Kidney (tissue), 14 donors: Measurements from ENCODE around the gene C3orf22. TPM values are rescaled to one million over a fixed set of nuclear protein-coding genes. Genes with fewer than 3 reads are reported as not detected.

Source experiments
- DNase-seq, 5 donors: peaks; one replicate each; pipeline ENCODE4 v3.0.0-alpha.2; 2013 to 2020
- FAIRE-seq: peaks from 2 replicates; lab custom pipeline; 2012; peaks lifted over from hg19 to GRCh38; lab: Jason Lieb, UNC
- H3K27ac ChIP-seq, 2 donors: one replicate each; pipeline ENCODE4 v1.7.0; 2013; ENCODE audit warnings: low read depth in 2 of 2, low read length in 2 of 2, inconsistent platforms in 1 of 2
- H3K27me3 ChIP-seq: one replicate; pipeline ENCODE4 v1.7.1; 2013; ENCODE audit warnings: low read length, inconsistent platforms; ENCODE audit not compliant: control insufficient read depth, insufficient read depth
- H3K36me3 ChIP-seq, 3 donors: one replicate each; pipeline versions ENCODE4 v1.7.0 to v1.7.1; 2013; ENCODE audit warnings: low read length in 3 of 3, control low read depth in 1 of 3, inconsistent platforms in 1 of 3; ENCODE audit not compliant: insufficient read depth in 3 of 3, control insufficient read depth in 2 of 3
- H3K4me1 ChIP-seq, 3 donors: one replicate each; pipeline versions ENCODE4 v1.7.0 to v1.7.1; 2013; ENCODE audit warnings: low read length in 3 of 3, inconsistent platforms in 1 of 3, low read depth in 1 of 3; ENCODE audit not compliant: control insufficient read depth in 2 of 3, insufficient read depth in 2 of 3
- H3K4me3 ChIP-seq, 3 donors: one replicate each; pipeline versions ENCODE4 v1.7.0 to v1.8.1; 2013; ENCODE audit warnings: low read length in 3 of 3, control low read depth in 1 of 3, inconsistent platforms in 1 of 3
- H3K9ac ChIP-seq, 3 donors: one replicate each; pipeline versions ENCODE4 v1.7.0 to v1.7.1; 2013; ENCODE audit warnings: low read length in 3 of 3, control low read depth in 1 of 3, inconsistent platforms in 1 of 3
- H3K9me3 ChIP-seq, 3 donors: one replicate each; pipeline versions ENCODE4 v1.7.0 to v1.7.1; 2013; ENCODE audit warnings: low read length in 3 of 3, control low read depth in 1 of 3, inconsistent platforms in 1 of 3; ENCODE audit not compliant: control insufficient read depth in 2 of 3, insufficient read depth in 1 of 3
- CTCF ChIP-seq: IDR thresholded peaks from 3 replicates; pipeline ENCODE4 v1.5.1; 2012; ENCODE audit warnings: mild to moderate bottlenecking, moderate library complexity, borderline replicate concordance; ENCODE audit not compliant: insufficient read depth; ENCODE audit errors: extremely low read depth
- intact Hi-C: fragments of 100-400 bp; cut with DNase I; formaldehyde crosslinking; loops from one replicate; pipeline ENCODE4 v1.11.1; 2022
- polyA plus RNA-seq: library from polyadenylated mRNA; stranded (reverse); fragments of 350-450 nt; fragmentation: Illumina TruSeq; extraction: RNeasy Lipid Tissue Mini Kit (QIAGEN cat#74804); gene quantifications from one replicate; pipeline ENCODE4 v1.2.3, GENCODE V29; 2014; ENCODE audit warnings: low read depth, low replicate concordance; ENCODE audit not compliant: insufficient read depth
- total RNA-seq: library from RNA; stranded (reverse); fragmentation: NEBNext Ultra II Directional; extraction: Animal tissue kit (Norgen Biotek cat#: 25700); gene quantifications from one replicate; pipeline ENCODE4 v1.2.1, GENCODE V29; 2021
- donor health status: control.
- donor health status: control.
- donor health status: control.
- donor health status: control.
- donor health status: control.
- donor health status: DM: yes; HTN: yes; CAD: no.
- donor health status: Normal renal cell carcinoma (clear cell type).

The C3orf22 gene
- total and polyA plus RNA-seq, 2 donors from 2014 or later, result not detected

DNA sequence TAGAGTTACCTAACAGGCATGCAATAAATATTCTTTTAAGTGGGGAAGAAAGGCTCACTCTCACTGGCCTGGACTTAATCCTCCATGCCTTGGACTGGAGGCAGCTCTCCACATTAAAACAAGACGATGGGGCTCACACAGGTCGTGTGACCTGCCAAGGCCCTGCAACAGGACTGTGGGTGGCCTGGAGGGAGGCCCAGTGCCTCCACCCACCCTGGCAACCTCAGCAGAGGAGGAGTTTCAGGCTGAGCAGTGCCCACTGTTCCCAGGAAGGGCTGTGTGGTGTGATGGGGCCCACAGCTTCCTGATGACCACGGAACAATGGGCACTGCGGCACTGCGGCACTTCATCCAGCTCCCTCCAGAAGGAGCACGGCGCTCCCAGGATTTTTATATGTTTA is 46.7 kb downstream of the C3orf22 start:
- H3K9ac ChIP-seq, result no peak overlapping the region
- no peaks in the 10 kb centered on the region for H3K4me1 ChIP-seq
- H3K4me3 ChIP-seq, result no peak overlapping the region
- H3K27me3 ChIP-seq, result no peaks in the 10 kb centered on the region
- intact Hi-C loops, result no loop called here
- no peaks in the 10 kb centered on the region for H3K36me3 ChIP-seq
- H3K9me3 ChIP-seq, result no peaks in the 10 kb centered on the region
- TF ChIP-seq CTCF, result no peak
- no peak overlapping the region for H3K27ac ChIP-seq
- DNase-seq (peak in 1 of 5 donors; percentile 37), FAIRE-seq (no peak)

GRCh38 chr3:126511291-126511690 is 47.4 kb downstream of the C3orf22 start:
- DNase-seq, result peak in 1 of 5 donors; percentile 43
- Histone ChIP-seq H3K27me3 (no peaks in the 10 kb centered on the region), H3K9ac (no peak overlapping the region), H3K36me3 (no peaks in the 10 kb centered on the region), H3K9me3 (no peaks in the 10 kb centered on the region), H3K4me3 (no peak overlapping the region), H3K27ac (no peak overlapping the region), H3K4me1 (no peaks in the 10 kb centered on the region)
- FAIRE-seq, result no peak
- no peak for TF ChIP-seq CTCF
- intact Hi-C loops, result no loop called here

DNA sequence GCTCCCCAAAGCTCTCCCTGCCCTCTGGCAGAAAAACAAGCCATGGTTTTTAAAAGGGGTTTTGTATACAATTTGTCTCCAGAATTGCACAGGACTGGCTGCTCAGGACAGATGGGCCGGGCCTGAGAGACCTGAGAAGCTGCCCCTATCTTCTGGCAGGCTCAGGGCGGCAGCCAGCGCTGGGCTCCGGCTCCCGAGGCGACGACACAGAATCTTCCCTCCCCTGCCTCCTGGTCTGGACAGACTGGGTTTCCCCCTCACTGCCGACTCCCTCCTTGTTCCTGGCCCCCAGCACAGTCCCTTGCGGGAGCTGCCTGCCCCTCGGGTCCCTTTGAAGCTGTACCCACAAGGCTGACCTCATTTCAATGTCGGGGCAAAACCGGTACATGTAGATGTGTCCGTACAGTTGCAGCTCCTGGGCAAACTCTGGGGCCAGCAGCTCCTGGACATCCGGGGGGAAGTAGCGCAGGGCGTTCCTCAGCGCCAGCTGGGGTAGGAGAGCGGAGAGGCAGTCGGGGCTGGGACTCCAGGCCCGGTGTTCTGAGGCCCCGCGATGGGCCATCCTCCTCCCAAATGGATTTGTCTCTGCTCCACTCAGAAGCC is 48.3 kb downstream of the C3orf22 start:
- Histone ChIP-seq H3K4me3 (no peak overlapping the region), H3K36me3 (no peaks in the 10 kb centered on the region), H3K27ac (no peak overlapping the region), H3K4me1 (no peaks in the 10 kb centered on the region), H3K9ac (no peak overlapping the region), H3K27me3 (no peaks in the 10 kb centered on the region), H3K9me3 (no peaks in the 10 kb centered on the region)
- TF ChIP-seq CTCF, result no peak
- peak in 1 of 5 donors; percentile 60 for DNase-seq
- no peak for FAIRE-seq
- intact Hi-C loops, result no loop called here
